ENCODE results near the gene KCNK16.

The KCNK16 gene

GRCh38 chr6:39322306-39322850 is at the start of gene KCNK16:
Gene KCNK16, minus strand, starts transcription at chr6:39322702. Its CDS starts 162 bp downstream, at chr6:39322540.
- DNase-seq, result no peak

- no peak for DNase-seq
Measured at GRCh38 chr6:39370390-39370789, 47.9 kb upstream of the KCNK16 start.

- DNase-seq, result no peak
Measured at GRCh38 chr6:39369987-39370386, 47.5 kb upstream of the KCNK16 start.

DNA sequence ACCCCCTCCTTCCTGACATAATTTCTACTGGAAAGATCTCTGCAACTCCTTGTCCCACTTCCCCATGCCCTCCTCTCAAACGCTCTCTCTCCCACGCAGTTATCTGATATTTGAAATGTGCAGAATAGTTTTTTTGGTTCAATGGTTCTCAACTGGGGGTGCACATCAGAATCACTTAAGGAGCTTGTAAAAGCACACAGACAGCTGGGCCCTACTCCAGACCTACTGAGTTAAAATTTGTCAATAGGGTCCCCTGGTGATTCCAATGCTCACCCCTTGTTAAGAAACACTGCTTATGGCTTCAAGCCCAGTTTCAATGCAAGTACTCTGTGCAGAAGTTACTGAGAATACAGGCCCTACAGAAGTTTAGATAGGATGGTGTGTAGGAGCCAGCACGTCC is 45.2 kb upstream of the KCNK16 start:
- DNase-seq, result no peak

DNA sequence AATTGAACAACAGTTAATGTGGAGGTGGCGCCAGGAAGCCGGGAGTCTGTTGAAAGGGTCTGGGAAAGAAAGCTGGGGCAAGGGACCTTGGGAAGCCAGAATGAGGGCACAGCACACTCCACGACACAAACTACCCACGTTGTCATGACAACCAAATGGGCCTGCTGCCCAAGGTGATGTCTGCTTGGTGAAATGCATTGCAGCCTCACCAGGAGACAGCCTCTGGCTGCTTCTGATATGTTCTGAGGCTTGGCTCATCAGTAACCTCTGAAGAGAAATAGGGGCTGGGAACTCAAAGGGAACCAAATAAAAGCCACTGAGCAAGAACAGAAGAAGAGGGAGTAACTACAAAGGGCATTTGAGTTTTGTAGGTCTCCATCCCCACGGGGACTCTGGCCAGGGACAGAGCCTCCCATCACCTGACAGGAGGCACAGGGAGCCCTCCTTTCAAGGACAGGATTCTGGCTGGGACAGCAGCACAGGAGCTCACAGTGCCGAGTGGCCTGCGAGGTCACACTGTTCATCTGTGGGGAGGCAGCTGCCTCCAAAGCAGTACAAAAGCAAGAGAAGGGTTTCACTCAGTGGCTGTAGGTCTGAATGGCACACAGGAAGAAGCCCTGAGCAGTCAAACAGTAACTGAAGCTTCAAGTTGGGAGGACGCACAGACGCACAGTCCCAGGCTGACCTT is 44.6 kb upstream of the KCNK16 start:
- DNase-seq, result no peak

DNA sequence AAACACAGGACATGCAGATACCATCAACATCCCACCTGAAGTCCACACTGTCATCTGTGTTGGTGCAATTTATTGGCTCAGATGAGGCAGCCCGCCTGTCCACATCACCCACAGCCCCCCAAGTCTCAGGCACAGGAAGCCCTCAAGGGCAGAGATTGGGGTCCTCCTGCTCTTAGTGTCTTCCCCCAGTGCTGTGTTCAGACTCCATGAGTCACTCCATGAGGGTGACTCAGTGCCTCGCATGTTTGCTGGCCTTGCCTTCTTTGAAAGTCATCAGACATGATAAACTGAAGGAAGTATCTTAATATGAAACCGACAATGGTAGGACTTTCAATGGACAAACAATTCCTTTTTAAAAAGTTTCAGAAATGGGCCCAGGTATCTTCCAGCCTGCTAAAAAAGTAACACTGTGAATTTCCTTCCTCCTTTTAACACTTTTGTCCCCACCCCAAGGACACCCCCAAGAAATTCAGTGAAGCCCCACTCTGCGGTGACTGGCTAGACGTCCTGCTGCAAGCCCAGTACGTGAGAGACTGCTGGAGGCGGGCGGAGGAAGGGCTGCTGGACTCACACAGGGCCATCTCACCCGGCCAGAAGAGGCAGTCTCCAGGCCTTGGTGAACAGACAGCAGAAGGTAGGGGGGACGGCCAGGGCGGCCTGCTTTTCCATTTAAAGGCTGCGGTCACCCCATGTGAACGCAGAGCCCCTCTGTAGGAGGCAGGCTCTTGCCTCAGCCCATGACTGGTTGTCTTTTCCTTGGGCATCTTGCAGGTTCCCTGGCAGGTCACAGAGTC is 43.0 kb upstream of the KCNK16 start:
- no peak for DNase-seq

DNA sequence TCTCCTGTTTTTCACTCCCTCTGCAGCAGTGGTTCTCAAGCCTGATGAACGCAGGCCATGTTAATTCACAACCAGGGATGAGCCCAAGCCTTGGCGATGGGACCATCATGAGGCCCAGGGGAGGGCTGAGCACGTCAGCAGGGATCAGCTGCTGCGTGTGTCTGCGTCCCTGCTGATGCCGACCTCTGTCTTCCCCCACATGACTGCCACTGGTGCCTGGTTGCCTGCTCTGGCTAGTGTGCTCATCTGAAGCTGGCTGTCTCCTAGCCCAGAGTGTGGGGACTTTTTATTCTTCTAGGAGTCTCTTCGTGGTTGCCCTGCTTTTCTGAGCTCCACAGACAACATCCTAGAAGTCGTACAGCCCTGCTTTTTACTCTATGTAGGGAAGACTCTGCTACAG is 40.8 kb upstream of the KCNK16 start:
- DNase-seq, result no peak

DNA sequence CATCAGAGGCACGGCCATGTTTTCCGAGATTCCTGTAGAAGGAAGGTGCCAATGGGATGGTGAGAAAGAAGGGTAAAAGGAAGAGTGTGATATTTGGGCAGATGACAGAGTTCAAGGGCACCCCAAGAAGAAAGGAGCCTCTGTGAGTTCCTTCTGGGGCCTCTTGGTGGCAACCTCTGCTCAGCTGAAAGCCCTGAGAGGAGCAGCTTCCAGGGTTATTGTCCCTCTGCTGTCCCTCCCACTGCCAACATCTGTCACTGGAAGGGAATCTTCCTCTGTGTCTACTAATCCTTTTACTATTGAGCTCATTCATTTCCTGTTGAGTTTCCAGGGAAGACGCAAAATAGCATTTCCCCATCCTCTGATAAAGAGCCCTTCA is 40.0 kb upstream of the KCNK16 start:
- no peak for DNase-seq

DNA sequence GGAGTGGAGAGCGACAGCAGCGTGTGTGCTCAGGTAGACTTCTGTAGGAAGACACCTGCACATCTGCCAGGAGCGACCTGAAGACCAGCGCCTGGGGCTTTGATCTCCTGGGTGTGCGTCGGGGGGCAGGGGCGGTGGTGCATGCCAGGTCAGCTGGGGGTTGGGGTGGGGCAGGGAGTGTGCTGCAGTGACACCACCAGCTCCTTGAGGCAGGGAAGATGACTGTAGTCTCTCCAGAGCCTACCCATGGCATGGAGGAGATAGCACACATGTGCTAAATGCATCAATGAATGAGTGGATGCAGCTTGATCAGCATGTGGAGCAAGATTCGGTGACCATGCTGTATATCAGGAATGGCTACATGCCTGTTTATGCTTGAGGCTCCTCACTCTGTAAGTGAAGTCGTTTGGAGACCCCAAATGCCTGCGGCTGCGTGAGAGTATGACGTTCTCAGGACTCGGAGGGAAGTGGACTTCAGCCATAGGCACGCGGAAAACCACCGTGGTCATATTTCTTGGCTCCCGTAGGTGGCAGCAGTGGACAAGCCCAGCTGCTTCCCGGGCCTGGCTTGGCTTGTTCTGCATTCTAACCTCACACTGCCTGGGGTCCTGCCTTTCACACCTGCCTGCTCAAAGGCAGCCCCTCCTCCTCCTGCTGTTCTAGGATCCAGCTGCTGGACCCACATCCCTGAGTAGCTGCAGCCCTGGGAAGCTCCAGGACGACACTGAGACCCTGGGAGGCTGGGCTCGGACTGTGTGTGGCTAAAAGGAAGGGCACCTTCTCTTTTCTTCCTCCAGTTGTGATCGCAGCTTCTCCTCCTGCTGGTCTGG is 39.4 kb upstream of the KCNK16 start:
- peak; percentile 83 for DNase-seq

DNA sequence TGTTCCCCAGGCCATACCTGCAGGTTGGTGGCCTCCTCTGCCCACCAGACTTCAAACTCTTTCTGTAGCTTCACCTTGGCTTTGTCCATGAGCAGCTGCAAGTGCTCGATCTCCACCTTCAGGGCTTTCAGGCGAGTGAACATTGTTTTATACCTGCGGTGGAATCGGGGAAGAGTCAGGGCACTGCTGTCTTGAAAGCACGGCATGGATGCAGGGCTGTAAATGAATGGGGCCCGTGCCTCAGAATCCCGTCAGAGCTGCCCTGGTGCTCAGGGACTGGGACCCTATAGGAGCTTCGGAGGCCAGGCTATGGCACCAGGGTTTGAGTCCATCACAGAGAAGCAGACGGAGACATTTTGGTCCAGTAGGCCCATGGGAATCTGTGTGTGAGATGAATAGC is 37.9 kb upstream of the KCNK16 start:
- DNase-seq, result no peak

DNA sequence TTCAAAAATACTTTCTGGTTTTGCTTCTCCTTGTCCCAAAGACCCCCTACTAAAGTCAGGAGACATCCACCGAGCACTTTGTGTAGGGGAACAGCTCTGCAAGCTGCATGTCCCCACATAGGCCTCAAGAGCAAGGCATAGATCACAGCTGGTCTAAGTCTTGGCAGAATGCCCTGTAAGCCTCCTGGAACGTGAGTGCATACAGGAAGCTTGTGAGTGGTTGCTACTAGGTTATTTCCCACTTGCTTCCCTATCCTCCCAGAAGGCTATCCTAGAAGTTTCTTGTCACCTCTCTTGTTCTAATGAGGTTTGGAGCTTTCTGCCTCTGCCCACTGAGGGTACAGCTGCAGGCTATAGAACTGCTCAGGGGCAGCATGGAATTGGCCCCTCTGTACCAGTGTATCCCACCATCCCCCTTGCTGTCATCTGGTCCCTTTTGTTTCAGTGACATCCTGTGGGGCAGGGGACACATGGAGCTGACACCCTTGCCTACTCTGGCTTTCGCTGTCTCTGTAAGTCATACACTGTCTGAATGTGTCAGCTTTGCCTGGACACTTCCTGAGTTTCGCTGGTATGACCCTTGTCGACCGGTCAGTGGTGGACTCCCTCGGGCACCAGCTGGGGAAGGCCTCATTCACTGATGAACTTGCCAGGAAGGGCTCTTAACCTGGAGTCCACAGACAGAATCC is 35.6 kb upstream of the KCNK16 start:
- DNase-seq, result peak; percentile 73

GRCh38 chr6:39353698-39354315 is 31.3 kb upstream of the KCNK16 start:
- DNase-seq, result no peak

DNA sequence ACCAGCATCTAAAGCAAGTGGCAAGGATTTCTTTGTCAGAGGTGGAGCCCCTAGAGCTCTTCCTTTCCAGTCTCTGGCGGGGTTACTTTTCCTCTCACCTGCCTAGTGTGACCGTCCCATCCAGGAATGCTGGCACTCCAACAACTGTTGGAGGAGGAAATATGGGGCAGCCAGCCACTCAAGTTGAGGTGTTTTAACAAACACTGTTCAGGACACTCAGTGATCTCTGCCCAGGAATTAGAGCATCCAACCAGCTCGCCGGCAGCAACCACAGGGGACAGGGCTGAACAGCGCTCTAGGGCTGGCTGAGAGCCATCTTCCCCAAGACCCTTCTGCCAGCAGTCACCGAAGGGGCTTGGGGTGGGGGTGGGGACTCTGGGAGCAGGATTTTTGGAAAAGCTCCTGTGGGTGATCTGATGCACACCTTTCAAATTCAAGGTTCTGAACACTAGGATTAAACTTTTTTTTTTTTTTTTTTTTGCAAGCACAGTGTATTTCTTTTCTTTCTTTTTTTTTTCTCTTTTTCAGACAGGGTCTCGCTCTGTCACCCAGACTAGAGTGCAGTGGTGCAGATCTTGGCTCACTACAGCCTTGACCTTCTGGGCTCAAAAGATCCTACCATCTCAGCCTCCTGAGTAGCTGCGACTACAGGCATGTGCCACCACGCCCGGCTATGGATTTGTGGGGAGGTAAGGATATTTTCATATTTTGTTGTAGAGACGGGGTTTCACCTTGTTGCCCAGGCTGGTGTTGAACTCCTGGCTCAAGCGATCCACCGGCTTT is 28.4 kb upstream of the KCNK16 start:
- DNase-seq, result no peak

- no peak for DNase-seq
Measured at GRCh38 chr6:39348740-39349139, 26.2 kb upstream of the KCNK16 start.

GRCh38 chr6:39347906-39348585 is 25.5 kb upstream of the KCNK16 start:
- DNase-seq, result peak; percentile 80

DNA sequence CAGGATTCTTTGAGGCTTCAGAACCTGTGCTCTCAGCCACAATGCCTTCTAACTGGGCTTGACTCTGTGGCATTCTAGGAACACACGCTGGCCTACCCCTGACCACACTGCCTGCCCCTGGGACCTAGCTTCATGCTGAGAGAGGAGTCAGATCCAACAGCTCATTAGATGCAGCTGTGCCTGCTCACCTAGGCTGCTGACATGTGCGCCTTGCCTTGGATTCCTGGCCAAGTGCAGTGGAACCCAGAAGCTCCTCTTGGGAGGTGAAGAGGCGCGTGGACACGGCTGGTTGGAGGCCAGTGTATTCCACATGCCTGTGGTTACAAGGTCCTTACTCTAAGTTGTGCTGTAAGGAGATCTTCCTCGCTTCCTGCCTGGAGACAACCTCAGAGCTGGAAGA is 24.7 kb upstream of the KCNK16 start:
- no peak for DNase-seq

- DNase-seq, result no peak
Measured at GRCh38 chr6:39344821-39345280, 22.3 kb upstream of the KCNK16 start.

- no peak for DNase-seq
Measured at GRCh38 chr6:39343396-39343870, 20.9 kb upstream of the KCNK16 start.

DNA sequence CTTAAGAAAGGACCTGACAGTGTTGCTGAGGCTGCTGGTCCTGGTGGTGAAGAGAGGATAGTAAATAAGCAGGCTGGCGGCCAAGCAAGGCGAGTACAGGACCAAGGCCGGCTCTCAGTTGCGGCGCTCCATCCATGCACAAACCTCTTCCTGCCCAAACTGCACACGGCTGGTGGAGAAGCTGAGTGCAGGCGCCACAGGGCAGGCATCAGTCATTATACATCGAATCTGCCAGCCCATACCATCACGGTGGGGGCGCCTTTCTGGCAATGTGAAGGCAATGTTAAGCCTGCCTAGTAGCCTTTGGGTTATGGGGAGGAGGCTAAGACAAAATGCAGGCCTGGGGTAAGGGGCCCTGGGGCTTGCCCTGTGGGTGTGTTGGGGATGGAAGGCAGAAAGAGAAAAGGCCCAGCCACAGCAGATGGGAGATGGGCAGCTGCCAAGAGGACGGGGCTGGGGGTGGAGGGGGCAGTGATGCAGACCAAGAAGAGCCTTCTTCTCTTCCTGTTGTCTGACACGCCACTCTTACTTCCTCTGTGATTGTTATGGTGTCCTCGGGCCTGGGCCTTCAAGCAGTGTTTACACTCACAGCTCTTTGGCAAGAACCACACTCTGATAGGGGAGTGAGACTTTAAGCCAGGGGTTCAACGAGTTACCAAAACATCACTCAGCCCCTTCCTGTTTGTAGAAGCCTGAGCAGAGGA is 20.3 kb upstream of the KCNK16 start:
- DNase-seq, result no peak

- DNase-seq, result no peak
Measured at GRCh38 chr6:39341937-39342336, 19.4 kb upstream of the KCNK16 start.

All from femur (tissue), 1 donor.